SIG-M5 treated with dmso at 0.1 percent for 504 hours (cell line): ENCODE data around the gene C21orf91.
"Not testable (repeated sequence)": the region's sequence is repeated elsewhere in the genome, so short reads cannot be mapped to it uniquely, and the experiment has no call there.

Experiments used
- DNase-seq: peaks from one replicate; lab custom pipeline; 2025; ENCODE audit not compliant: unreplicated experiment; lab: John Stamatoyannopoulos, UW

Gene C21orf91

DNA sequence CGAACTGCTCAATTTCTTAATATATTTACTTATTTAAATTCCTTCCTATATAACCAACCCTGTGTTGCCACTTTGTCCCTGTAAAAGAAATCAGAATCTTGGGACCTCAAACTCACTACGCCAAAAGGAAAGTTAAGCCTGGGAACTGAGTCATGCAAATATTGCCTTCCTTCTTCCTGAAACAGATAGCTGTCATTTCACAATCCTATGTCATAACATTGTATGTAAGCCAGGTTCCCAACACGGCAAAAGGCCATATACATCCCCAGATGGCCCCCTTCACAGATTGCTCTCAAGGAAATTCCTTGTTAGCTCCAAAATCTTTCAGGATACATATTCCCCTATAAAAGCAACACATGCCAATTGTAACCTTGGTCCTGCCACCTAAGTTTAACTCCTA lies 39.7 kb downstream of the C21orf91 start:
- DNase-seq: peak; percentile 74

- no peak for DNase-seq
These were observed 41.9 kb downstream of the C21orf91 start for GRCh38 chr21:17777072-17777765.

DNA sequence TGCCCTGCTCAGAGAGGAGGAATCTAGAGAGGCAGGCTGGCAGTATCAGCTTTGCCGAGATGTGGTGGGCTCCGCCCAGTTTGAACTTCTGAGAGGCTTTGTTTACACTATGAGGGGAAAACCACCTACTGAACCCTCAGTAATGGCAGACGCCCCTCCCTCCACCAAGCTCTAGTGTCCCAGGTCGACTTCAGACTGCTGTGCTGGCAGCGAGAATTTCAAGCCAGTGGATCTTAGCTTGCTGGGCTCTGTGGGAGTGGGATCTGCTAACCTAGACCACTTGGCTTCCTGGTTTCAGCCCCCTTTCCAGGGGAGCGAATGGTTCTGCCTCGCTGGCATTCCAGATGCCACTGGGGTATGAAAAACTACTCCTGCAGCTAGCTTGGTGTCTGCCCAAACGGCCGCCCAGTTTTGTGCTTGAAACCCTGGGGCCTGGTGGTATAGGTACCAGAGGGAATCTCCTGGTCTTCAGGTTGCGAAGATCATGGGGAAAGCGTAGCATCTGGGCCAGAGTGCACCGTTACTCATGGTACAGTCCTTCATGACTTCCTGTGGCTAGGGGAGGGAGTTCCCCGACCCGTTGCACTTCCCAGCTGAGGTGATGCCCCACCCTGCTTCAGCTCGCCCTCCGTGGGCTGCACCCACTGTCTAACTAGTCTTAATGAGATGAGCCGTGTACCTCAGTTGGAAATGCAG lies 43.6 kb downstream of the C21orf91 start:
- no peak for DNase-seq

- not testable (repeated sequence) for DNase-seq
These were observed 44.1 kb downstream of the C21orf91 start for GRCh38 chr21:17775021-17775420.

- DNase-seq: no peak
These were observed 49.7 kb downstream of the C21orf91 start for GRCh38 chr21:17769447-17769845.

GRCh38 chr21:17768840-17769446 lies 50.2 kb downstream of the C21orf91 start:
- no peak for DNase-seq

GRCh38 chr21:17765207-17765606 lies 53.9 kb downstream of the C21orf91 start:
- DNase-seq: no peak

GRCh38 chr21:17763288-17764037 lies 55.7 kb downstream of the C21orf91 start:
- DNase-seq: no peak

GRCh38 chr21:17759511-17760178 lies 59.5 kb downstream of the C21orf91 start:
- DNase-seq: no peak

DNA sequence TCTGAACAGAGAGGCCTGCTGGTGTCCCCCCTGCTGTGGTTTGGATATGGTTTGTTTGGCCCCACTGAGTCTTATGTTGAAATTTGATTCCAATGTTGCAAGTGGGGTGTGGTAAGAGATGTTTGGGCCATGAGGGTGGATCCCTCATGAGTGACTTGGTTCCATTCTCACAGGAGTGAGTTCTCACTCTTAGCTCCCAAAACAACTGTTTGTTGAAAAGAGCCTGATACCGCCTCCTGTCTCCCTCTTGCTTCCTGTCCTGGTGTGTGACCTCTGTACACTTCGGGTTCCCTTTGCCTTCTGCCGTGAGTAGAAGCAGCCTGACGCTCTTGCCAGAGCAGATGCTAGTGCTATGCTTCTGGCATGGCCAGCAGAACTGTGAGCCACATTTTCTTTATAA lies 60.5 kb downstream of the C21orf91 start:
- DNase-seq: peak; percentile 9

- no peak for DNase-seq
These were observed 61.5 kb downstream of the C21orf91 start for GRCh38 chr21:17757671-17758070.

GRCh38 chr21:17753736-17754135 lies 65.4 kb downstream of the C21orf91 start:
- DNase-seq: no peak

DNA sequence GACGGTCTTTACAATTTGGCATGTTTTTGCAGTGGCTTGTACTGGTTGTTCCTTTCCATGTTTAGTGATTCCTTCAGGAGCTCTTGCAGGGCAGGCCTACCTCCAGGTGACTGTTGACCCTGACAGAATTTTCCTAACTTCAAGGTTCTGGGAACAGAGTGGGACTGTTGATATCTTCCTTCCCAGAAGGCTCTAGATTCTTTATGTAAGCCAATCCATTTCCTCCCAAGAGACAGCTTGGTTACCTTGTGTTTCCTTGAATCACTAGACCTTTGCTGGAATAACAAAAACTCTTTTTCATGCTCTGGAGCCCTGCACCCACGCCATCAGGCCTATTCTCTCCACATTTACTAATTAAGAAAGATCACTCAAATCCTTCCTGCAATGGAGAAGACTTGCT lies 67.0 kb downstream of the C21orf91 start:
- DNase-seq: no peak

DNA sequence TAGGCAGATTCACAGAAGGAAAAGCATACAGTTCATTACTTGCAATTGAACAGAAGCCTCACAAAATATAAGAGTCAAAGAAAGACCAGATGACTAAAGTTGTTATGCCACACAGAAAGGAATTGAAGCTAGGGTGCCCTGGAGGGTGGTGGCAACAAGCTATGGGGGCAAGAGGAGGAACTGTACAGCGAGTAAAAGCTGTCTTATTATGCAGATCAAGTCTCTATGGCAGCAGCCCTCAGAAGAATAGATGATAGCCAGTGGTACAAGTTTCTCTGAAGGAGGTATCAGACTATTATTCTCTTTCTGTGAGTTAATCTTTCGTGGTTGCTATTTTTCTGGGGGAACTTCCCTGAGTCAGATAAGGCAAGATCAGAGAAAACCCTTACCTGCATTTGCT lies 72.2 kb downstream of the C21orf91 start:
- DNase-seq: no peak

DNA sequence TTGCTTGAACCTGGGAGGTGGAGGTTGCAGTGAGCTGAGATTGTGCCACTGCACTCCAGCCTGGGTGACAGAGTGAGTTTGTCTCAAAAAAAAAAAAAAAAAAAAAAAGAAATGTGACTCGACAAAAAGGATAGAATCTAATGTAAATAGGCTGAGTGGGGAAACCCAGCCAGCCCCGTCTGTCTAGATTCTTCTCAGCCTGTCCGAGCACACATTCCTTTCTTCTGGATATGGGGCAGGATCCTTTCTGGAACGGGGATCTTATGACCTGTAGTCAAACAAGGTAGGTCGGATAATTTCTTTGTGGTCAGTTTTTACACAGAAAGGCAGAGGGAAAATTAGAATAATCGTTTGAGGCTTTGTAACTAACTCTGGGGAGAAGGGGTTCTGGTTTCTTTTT lies 74.1 kb downstream of the C21orf91 start:
- DNase-seq: no peak

DNA sequence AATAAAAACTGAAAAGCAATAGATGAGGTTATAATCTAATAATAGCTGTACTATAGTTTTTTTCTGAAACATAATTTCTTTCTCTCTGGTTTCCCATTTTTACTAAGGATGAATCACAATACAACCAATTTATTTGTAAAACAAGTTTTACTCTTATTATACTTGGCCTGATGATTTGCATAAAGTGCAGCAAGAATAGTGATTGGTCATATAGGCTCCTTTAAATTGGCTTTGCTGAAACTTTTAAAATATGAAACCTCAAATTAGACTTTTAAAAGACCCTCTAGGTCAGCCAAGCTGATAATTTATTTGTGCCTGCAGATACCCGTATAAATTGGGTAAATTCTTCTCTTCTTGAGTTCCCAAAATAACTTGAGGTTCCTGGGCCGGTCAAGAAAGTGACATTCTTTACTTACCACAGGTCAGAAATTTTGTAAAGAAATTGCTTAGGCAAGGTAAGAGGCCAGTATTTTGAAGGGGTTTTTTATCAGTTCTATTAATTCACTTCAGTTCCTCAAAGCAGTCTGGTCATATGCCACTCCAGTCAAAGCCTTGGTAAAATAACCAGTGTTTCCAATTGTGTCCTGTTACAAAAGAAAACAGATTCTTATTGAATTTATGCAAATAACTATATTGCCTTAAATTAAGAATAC lies 76.1 kb downstream of the C21orf91 start:
- DNase-seq: no peak

- DNase-seq: no peak
These were observed 77.0 kb downstream of the C21orf91 start for GRCh38 chr21:17742181-17742580.
